Measurements from ENCODE around the gene COL28A1. TPM values are rescaled to one million over a fixed set of nuclear protein-coding genes. Genes with fewer than 3 reads are reported as not detected.

Gene COL28A1
- total and polyA plus RNA-seq, 4 donors: 1.3 to 10.2 (median 3.2) TPM

DNA sequence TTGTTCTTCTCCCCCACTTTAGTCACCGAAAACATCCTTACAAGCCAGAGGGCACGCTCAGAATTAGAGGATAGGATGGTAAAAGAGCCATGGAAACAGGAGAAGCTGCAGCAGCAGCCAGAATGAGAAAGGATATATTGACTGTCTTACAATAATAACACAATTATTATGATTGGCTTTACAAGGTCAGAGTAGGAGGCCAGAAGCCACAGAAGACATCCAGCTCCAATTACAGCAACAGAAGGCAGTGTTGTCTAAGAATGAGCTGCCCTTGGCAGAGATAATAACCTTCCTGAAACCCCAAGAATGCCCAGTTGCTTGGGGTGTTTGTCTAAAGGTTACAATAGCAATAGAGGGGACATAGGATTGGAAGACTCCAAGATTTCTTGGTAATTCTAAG, 184.5 kb downstream of the COL28A1 start:
- H3K9me3 ChIP-seq (ENCODE audit: control insufficient read depth in 4 of 4, insufficient read depth in 3 of 4, low read length in 3 of 4): no peaks in the 10 kb centered on the region
- H3K4me3 ChIP-seq: no peak overlapping the region
- H3K4me1 ChIP-seq (ENCODE audit: control insufficient read depth in 5 of 5, insufficient read depth in 5 of 5, low read length in 5 of 5): peaks cover 0 to 2% (median 0%) of the 10 kb centered on the region in 5 donors
- ATAC-seq (ENCODE audit: insufficient read depth, low FRiP score) (no peak), DNase-seq (no peak)
- no peaks in the 10 kb centered on the region for H3K36me3 ChIP-seq (ENCODE audit: control insufficient read depth in 4 of 4, insufficient read depth in 4 of 4, low read length in 4 of 4)
- WGBS, 2 donors: 42 to 47% methylated on average over 2 of the region's 2 CpGs
- H3K27me3 ChIP-seq (ENCODE audit: control insufficient read depth in 3 of 3, insufficient read depth in 3 of 3, low read length in 2 of 3): no peaks in the 10 kb centered on the region
- no peak for TF ChIP-seq CTCF (IDR thresholded peaks at IDR 0.05; ENCODE audit: control extremely low read depth, extremely low read depth)
- no peak overlapping the region for H3K9ac ChIP-seq (ENCODE audit: insufficient read depth in 1 of 2, low read length in 2 of 2)
- H3K27ac ChIP-seq (ENCODE audit: low read depth in 1 of 2, low read length in 1 of 2): no peak overlapping the region

DNA sequence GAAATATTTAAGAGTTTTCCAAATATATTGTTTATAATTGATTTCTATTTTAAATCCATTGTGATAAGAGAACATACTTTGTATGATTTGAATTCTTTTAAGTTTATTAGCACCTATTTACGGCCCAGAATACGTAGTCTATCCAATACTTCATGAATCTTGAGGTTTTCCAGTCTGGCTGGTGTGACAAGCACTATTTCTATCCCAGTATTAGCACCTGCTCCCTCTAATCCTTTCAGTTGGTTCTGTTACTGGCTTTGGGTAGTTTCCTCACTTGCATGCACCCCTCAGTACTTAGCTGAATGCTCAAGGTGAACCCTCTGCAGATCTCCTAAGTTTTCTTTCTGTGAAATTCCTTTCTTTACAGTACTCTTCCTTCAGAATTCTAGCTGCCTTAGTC, 186.5 kb downstream of the COL28A1 start:
- Histone ChIP-seq H3K27ac (ENCODE audit: low read depth in 1 of 2, low read length in 1 of 2) (no peak overlapping the region), H3K4me3 (no peak overlapping the region), H3K4me1 (ENCODE audit: control insufficient read depth in 5 of 5, insufficient read depth in 5 of 5, low read length in 5 of 5) (peaks cover 0 to 2% (median 0%) of the 10 kb centered on the region in 5 donors), H3K36me3 (ENCODE audit: control insufficient read depth in 4 of 4, insufficient read depth in 4 of 4, low read length in 4 of 4) (no peaks in the 10 kb centered on the region), H3K9me3 (ENCODE audit: control insufficient read depth in 4 of 4, insufficient read depth in 3 of 4, low read length in 3 of 4) (no peaks in the 10 kb centered on the region), H3K27me3 (ENCODE audit: control insufficient read depth in 3 of 3, insufficient read depth in 3 of 3, low read length in 2 of 3) (no peaks in the 10 kb centered on the region), H3K9ac (ENCODE audit: insufficient read depth in 1 of 2, low read length in 2 of 2) (no peak overlapping the region)
- ATAC-seq (ENCODE audit: insufficient read depth, low FRiP score) (no peak), DNase-seq (no peak)
- TF ChIP-seq CTCF (IDR thresholded peaks at IDR 0.05; ENCODE audit: control extremely low read depth, extremely low read depth): no peak
- WGBS, 2 donors: 93 to 100% methylated on average over 2 of the region's 2 CpGs

- Histone ChIP-seq H3K9ac (ENCODE audit: insufficient read depth in 1 of 2, low read length in 2 of 2) (no peak overlapping the region), H3K27ac (ENCODE audit: low read depth in 1 of 2, low read length in 1 of 2) (no peak overlapping the region), H3K4me3 (no peak overlapping the region), H3K27me3 (ENCODE audit: control insufficient read depth in 3 of 3, insufficient read depth in 3 of 3, low read length in 2 of 3) (no peaks in the 10 kb centered on the region), H3K9me3 (ENCODE audit: control insufficient read depth in 4 of 4, insufficient read depth in 3 of 4, low read length in 3 of 4) (no peaks in the 10 kb centered on the region), H3K4me1 (ENCODE audit: control insufficient read depth in 5 of 5, insufficient read depth in 5 of 5, low read length in 5 of 5) (peaks cover 0 to 2% (median 0%) of the 10 kb centered on the region in 5 donors), H3K36me3 (ENCODE audit: control insufficient read depth in 4 of 4, insufficient read depth in 4 of 4, low read length in 4 of 4) (no peaks in the 10 kb centered on the region)
- TF ChIP-seq CTCF (IDR thresholded peaks at IDR 0.05; ENCODE audit: control extremely low read depth, extremely low read depth): no peak
- ATAC-seq (ENCODE audit: insufficient read depth, low FRiP score): no peak
- no peak for DNase-seq
Observed at GRCh38 chr7:7347045-7347444, 188.6 kb downstream of the COL28A1 start.

DNA sequence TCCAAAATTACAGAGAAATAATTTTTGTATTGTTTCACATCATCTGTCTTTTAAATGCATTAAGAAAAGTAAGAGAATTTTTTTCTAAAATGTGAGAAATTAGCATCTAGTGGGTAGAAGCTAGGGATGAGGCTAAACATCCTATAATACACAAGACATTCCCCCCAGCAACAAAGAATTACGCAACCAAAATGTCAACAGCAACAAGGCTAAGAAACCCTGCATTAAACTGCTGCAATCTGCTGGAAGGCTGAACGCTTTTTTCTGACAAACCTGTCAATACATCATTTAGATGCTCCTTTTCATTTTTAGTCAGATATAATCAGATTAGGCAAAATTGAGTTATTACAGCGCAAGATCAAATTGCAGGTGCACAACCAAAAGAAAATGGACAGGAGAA, 191.1 kb downstream of the COL28A1 start:
- no peaks in the 10 kb centered on the region for H3K27me3 ChIP-seq (ENCODE audit: control insufficient read depth in 3 of 3, insufficient read depth in 3 of 3, low read length in 2 of 3)
- H3K27ac ChIP-seq (ENCODE audit: low read depth in 1 of 2, low read length in 1 of 2): no peak overlapping the region
- no peak overlapping the region for H3K9ac ChIP-seq (ENCODE audit: insufficient read depth in 1 of 2, low read length in 2 of 2)
- H3K4me3 ChIP-seq: no peak overlapping the region
- DNase-seq (no peak), ATAC-seq (ENCODE audit: insufficient read depth, low FRiP score) (no peak)
- 88 to 92% methylated on average over 3 of the region's 3 CpGs for WGBS, 2 donors
- no peaks in the 10 kb centered on the region for H3K36me3 ChIP-seq (ENCODE audit: control insufficient read depth in 4 of 4, insufficient read depth in 4 of 4, low read length in 4 of 4)
- H3K9me3 ChIP-seq (ENCODE audit: control insufficient read depth in 4 of 4, insufficient read depth in 3 of 4, low read length in 3 of 4): no peaks in the 10 kb centered on the region
- no peaks in the 10 kb centered on the region for H3K4me1 ChIP-seq (ENCODE audit: control insufficient read depth in 5 of 5, insufficient read depth in 5 of 5, low read length in 5 of 5)
- no peak for TF ChIP-seq CTCF (IDR thresholded peaks at IDR 0.05; ENCODE audit: control extremely low read depth, extremely low read depth)
